HL-60 (cell line): ENCODE measurements around the gene P2RY6.

Experiments
- CTCF ChIP-seq: IDR thresholded peaks from one replicate; pipeline ENCODE4 v1.5.1; 2011; ENCODE audit warnings: low read length, control low read depth, inconsistent platforms; ENCODE audit not compliant: insufficient read depth
- GABPA ChIP-seq: IDR thresholded peaks from 2 replicates; pipeline ENCODE4 v1.6.1; 2012; ENCODE audit warnings: low read depth
- POLR2AphosphoS5 ChIP-seq: IDR thresholded peaks from 2 replicates; pipeline ENCODE4 v1.6.1; 2012; ENCODE audit warnings: low read depth
- REST ChIP-seq: IDR thresholded peaks from 2 replicates; pipeline ENCODE4 v1.6.1; 2012; ENCODE audit warnings: low read depth; ENCODE audit not compliant: insufficient replicate concordance
- SPI1 ChIP-seq: IDR thresholded peaks from 2 replicates; pipeline ENCODE4 v1.6.1; 2012; ENCODE audit warnings: low read depth, mild to moderate bottlenecking, borderline replicate concordance

GRCh38 chr11:73312036-73312435 is 39.9 kb downstream of the P2RY6 start:
- TF ChIP-seq CTCF (no peak), POLR2AphosphoS5 (no peak), GABPA (no peak), SPI1 (no peak), REST (no peak)
